OCI-LY3 (cell line): ENCODE measurements around the gene MMD.
"Not testable (repeated sequence)": the region's sequence is repeated elsewhere in the genome, so short reads cannot be mapped to it uniquely, and the experiment has no call there.

ENCODE experiments used
- EZH2phosphoT487 ChIP-seq: fragments of 200-600 bp; shearing (Covaris generic); IDR thresholded peaks from 2 replicates; pipeline ENCODE4 v1.6.1; 2018; ENCODE audit warnings: antibody characterized with exemption, mixed run types, low read depth
- TF ChIP-seq, protein P1 (sequence below): fragments of 200-600, 300-600 bp; sonication (generic); IDR thresholded peaks from 2 replicates; pipeline ENCODE4 v1.5.1; 2014; ENCODE audit warnings: antibody characterized with exemption, low read length, low read depth

DNA sequence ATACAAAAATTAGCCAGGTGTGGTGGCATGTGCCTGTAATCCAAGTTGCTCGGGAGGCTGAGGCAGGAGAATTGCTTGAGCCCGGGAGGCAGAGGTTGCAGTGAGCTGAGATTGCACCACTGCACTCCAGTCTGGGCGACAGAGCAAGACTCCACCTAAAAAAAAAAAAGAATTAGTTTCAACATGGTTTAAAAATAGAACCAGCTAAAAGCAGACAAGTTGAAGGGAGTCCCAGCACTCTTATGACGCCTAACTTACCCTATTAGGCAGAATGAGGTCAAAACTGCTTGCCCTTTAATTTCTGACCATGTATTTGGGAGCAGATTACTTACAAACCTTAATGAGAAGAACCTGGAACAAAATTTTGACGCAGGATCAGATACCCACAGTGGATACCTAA is 17.4 kb downstream of the MMD start:
- TF ChIP-seq, protein P1, sequence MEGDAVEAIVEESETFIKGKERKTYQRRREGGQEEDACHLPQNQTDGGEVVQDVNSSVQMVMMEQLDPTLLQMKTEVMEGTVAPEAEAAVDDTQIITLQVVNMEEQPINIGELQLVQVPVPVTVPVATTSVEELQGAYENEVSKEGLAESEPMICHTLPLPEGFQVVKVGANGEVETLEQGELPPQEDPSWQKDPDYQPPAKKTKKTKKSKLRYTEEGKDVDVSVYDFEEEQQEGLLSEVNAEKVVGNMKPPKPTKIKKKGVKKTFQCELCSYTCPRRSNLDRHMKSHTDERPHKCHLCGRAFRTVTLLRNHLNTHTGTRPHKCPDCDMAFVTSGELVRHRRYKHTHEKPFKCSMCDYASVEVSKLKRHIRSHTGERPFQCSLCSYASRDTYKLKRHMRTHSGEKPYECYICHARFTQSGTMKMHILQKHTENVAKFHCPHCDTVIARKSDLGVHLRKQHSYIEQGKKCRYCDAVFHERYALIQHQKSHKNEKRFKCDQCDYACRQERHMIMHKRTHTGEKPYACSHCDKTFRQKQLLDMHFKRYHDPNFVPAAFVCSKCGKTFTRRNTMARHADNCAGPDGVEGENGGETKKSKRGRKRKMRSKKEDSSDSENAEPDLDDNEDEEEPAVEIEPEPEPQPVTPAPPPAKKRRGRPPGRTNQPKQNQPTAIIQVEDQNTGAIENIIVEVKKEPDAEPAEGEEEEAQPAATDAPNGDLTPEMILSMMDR, result not testable (repeated sequence)
- not testable (repeated sequence) for TF ChIP-seq EZH2phosphoT487
